CD14-positive monocyte (primary cell): ENCODE measurements around the gene NME5. TPM values are rescaled to one million over a fixed set of nuclear protein-coding genes. Genes with fewer than 3 reads are reported as not detected.

Experiments
- DNase-seq, 3 donors: peaks; one replicate each; pipeline ENCODE4 v3.0.0-alpha.2; 2011 to 2022
- H2AFZ ChIP-seq: 2 replicates; pipeline ENCODE4 v1.6.0; 2012; ENCODE audit warnings: mild to moderate bottlenecking, low read depth, low read length, inconsistent platforms; ENCODE audit not compliant: insufficient read depth, poor library complexity, severe bottlenecking
- H3K27ac ChIP-seq, 2 donors: 1 replicate in 1 of 2; 2 replicates in 1 of 2; pipeline ENCODE4 v1.5.1; 2012 to 2013; ENCODE audit warnings: low read length in 2 of 2, control low read depth in 1 of 2, inconsistent platforms in 1 of 2, low read depth in 1 of 2, mild to moderate bottlenecking in 1 of 2
- H3K27me3 ChIP-seq, 2 donors: one replicate each; pipeline versions ENCODE4 v1.6.0 to v1.6.1; 2011 to 2013; ENCODE audit warnings: low read length in 2 of 2; ENCODE audit not compliant: control insufficient read depth in 2 of 2, insufficient read depth in 2 of 2
- H3K36me3 ChIP-seq, 2 donors: replicated peaks in 1 of 2; 1 replicate in 1 of 2; 2 replicates in 1 of 2; pipeline versions ENCODE4 v1.5.1 to v1.6.1; 2012 to 2013; ENCODE audit warnings: low read length in 2 of 2, control low read depth in 1 of 2, inconsistent platforms in 1 of 2, mild to moderate bottlenecking in 1 of 2; ENCODE audit not compliant: insufficient read depth in 2 of 2, control insufficient read depth in 1 of 2
- H3K4me1 ChIP-seq, 2 donors: 1 replicate in 1 of 2; 2 replicates in 1 of 2; pipeline versions ENCODE4 v1.5.1 to v1.6.1; 2012 to 2013; ENCODE audit warnings: low read length in 2 of 2, control low read depth in 1 of 2, inconsistent platforms in 1 of 2, mild to moderate bottlenecking in 1 of 2, moderate library complexity in 1 of 2; ENCODE audit not compliant: insufficient read depth in 2 of 2, control insufficient read depth in 1 of 2
- H3K4me2 ChIP-seq: replicated peaks from 2 replicates; pipeline ENCODE3; 2012; ENCODE audit warnings: low read length, moderate library complexity, mild to moderate bottlenecking; ENCODE audit not compliant: poor library complexity, severe bottlenecking; ENCODE audit errors: extremely low read depth
- H3K4me3 ChIP-seq, 3 experiments: fragments of 200-600 bp in 1 of 3; sonication (generic) in 1 of 3; replicated peaks in 1 of 3; 1 replicate in 2 of 3; 2 replicates in 1 of 3; pipeline ENCODE4 v1.5.1; 2011 to 2013; ENCODE audit warnings: low read length in 3 of 3, mild to moderate bottlenecking in 3 of 3, control low read depth in 2 of 3, low read depth in 2 of 3, inconsistent platforms in 1 of 3, moderate library complexity in 1 of 3
- H3K79me2 ChIP-seq: 2 replicates; pipeline ENCODE4 v1.6.0; 2012; ENCODE audit warnings: mild to moderate bottlenecking, control low read depth, inconsistent platforms, low read length, moderate library complexity; ENCODE audit not compliant: insufficient read depth
- H3K9ac ChIP-seq: 2 replicates; pipeline ENCODE4 v1.6.0; 2017; ENCODE audit warnings: low read length, mild to moderate bottlenecking; ENCODE audit not compliant: insufficient read depth, poor library complexity, severe bottlenecking
- H3K9me3 ChIP-seq, 2 donors: replicated peaks in 1 of 2; 1 replicate in 1 of 2; 2 replicates in 1 of 2; pipeline versions ENCODE4 v1.5.1 to v1.6.1; 2012 to 2013; ENCODE audit warnings: low read length in 2 of 2, control low read depth in 1 of 2; ENCODE audit not compliant: control insufficient read depth in 1 of 2, insufficient read depth in 1 of 2
- H4K20me1 ChIP-seq: 2 replicates; pipeline ENCODE4 v1.6.0; 2012; ENCODE audit warnings: mild to moderate bottlenecking, low read length, control low read depth, moderate library complexity; ENCODE audit not compliant: insufficient read depth
- H3K27ac Mint-ChIP-seq, 7 donors: one replicate each; pipeline ENCODE4 v1.8.0; 2020; ENCODE audit warnings: mild to moderate bottlenecking in 7 of 7, mixed read lengths in 7 of 7, moderate library complexity in 6 of 7, inconsistent platforms in 2 of 7
- H3K27me3 Mint-ChIP-seq, 3 donors: one replicate each; pipeline ENCODE4 v1.8.0; 2021 to 2022; ENCODE audit warnings: low read depth in 3 of 3, mild to moderate bottlenecking in 3 of 3, mixed read lengths in 3 of 3, moderate library complexity in 3 of 3, inconsistent platforms in 1 of 3
- H3K36me3 Mint-ChIP-seq, 2 donors: one replicate each; pipeline ENCODE4 v1.8.0; 2020; ENCODE audit warnings: mixed read lengths in 2 of 2, inconsistent platforms in 1 of 2, mild to moderate bottlenecking in 1 of 2
- H3K4me1 Mint-ChIP-seq: one replicate; pipeline ENCODE4 v1.8.0; 2020; ENCODE audit warnings: mild to moderate bottlenecking, mixed read lengths
- H3K4me3 Mint-ChIP-seq, 2 donors: one replicate each; pipeline ENCODE4 v1.8.0; 2020; ENCODE audit warnings: mild to moderate bottlenecking in 2 of 2, mixed read lengths in 2 of 2, moderate library complexity in 1 of 2
- H3K9me3 Mint-ChIP-seq, 7 donors: one replicate each; pipeline ENCODE4 v1.8.0; 2020 to 2022; ENCODE audit warnings: mixed read lengths in 7 of 7, mild to moderate bottlenecking in 6 of 7, moderate library complexity in 6 of 7, inconsistent platforms in 2 of 7
- CTCF ChIP-seq: fragments of 200-600 bp; IDR thresholded peaks from one replicate; pipeline ENCODE4 v1.8.0; 2022; ENCODE audit warnings: antibody characterized with exemption, mild to moderate bottlenecking
- WGBS: methylation state at CpG from one replicate; pipeline ENCODE4 v1.1.5; 2013; ENCODE audit warnings: missing lambda C conversion rate; ENCODE audit not compliant: insufficient coverage; 5-methylcytosine and 5-hydroxymethylcytosine counted together
- intact Hi-C, 2 donors: fragments of 100-400 bp; cut with micrococcal nuclease; formaldehyde crosslinking; loops; one replicate each; pipeline versions ENCODE4 v1.15.0 to v1.15.1; 2023
- polyA plus RNA-seq, 3 donors: library from polyadenylated mRNA; depleted of rRNA in 1 of 3; unstranded in 2 of 3; stranded (reverse) in 1 of 3; fragments of 300-500 nt in 2 of 3; fragments of >200 nt in 1 of 3; fragmentation: Illumina TruSeq in 2 of 3; gene quantifications; 1 replicate in 2 of 3; 2 replicates in 1 of 3; pipeline ENCODE4 v1.2.3, GENCODE V29; 2012 to 2021

NME5 gene
- polyA plus RNA-seq, 3 donors, result not detected

- Mint-ChIP-seq H3K27me3 (peaks cover 6 to 14% (median 10%) of the 10 kb centered on the region in 3 donors), H3K4me1 (peaks cover 15% of the 10 kb centered on the region), H3K27ac (no peak overlapping the region), H3K9me3 (peaks cover 0 to 2% (median 0%) of the 10 kb centered on the region in 7 donors), H3K4me3 (no peak overlapping the region), H3K36me3 (no peaks in the 10 kb centered on the region)
- H3K9ac ChIP-seq, result no peak overlapping the region
- H3K4me3 ChIP-seq, result no peak overlapping the region
- H2AFZ ChIP-seq, result no peak overlapping the region
- H3K36me3 ChIP-seq, result no peaks in the 10 kb centered on the region
- no peaks in the 10 kb centered on the region for H3K79me2 ChIP-seq
- no peak overlapping the region for H3K27ac ChIP-seq
- no peaks in the 10 kb centered on the region for H3K9me3 ChIP-seq
- intact Hi-C loops, result no loop called here
- H3K27me3 ChIP-seq, result peaks cover 0 to 3% of the 10 kb centered on the region in 2 donors
- no peak for DNase-seq
- no peaks in the 10 kb centered on the region for H4K20me1 ChIP-seq
- peaks cover 18 to 19% of the 10 kb centered on the region in 2 donors for H3K4me1 ChIP-seq
- H3K4me2 ChIP-seq, result no peak overlapping the region
- no peak for TF ChIP-seq CTCF
Measured at GRCh38 chr5:138115254-138115653, 24.0 kb downstream of the NME5 start.

GRCh38 chr5:138111937-138112336 lies 27.3 kb downstream of the NME5 start:
- peaks cover 0 to 6% of the 10 kb centered on the region in 2 donors for H3K27me3 ChIP-seq
- H3K4me3 ChIP-seq, result no peak overlapping the region
- H3K79me2 ChIP-seq, result no peaks in the 10 kb centered on the region
- H3K36me3 ChIP-seq, result no peaks in the 10 kb centered on the region
- H3K9me3 ChIP-seq, result no peaks in the 10 kb centered on the region
- no peak overlapping the region for H3K27ac ChIP-seq
- Mint-ChIP-seq H3K27me3 (peaks cover 6 to 8% (median 7%) of the 10 kb centered on the region in 3 donors), H3K4me1 (peaks cover 15% of the 10 kb centered on the region), H3K27ac (no peak overlapping the region), H3K9me3 (peaks cover 0 to 2% (median 0%) of the 10 kb centered on the region in 7 donors), H3K36me3 (no peaks in the 10 kb centered on the region), H3K4me3 (no peak overlapping the region)
- no peak for DNase-seq
- no peaks in the 10 kb centered on the region for H4K20me1 ChIP-seq
- intact Hi-C loops, result no loop called here
- peaks cover 18 to 19% of the 10 kb centered on the region in 2 donors for H3K4me1 ChIP-seq
- H3K4me2 ChIP-seq, result no peak overlapping the region
- no peak overlapping the region for H3K9ac ChIP-seq
- WGBS, result 0% methylated on average over 1 of the region's 1 CpG
- no peak overlapping the region for H2AFZ ChIP-seq
- TF ChIP-seq CTCF, result no peak
